Smooth muscle cell (in vitro differentiated cells): ENCODE measurements around the gene RDH13. TPM values are rescaled to one million over a fixed set of nuclear protein-coding genes. Genes with fewer than 3 reads are reported as not detected.
"Not testable (repeated sequence)": the region's sequence is repeated elsewhere in the genome, so short reads cannot be mapped to it uniquely, and the experiment has no call there.

Source experiments
- DNase-seq: peaks from one replicate; lab custom pipeline; 2025; ENCODE audit not compliant: unreplicated experiment; lab: John Stamatoyannopoulos, UW
- H2AFZ ChIP-seq: fragments of 200-600 bp; sonication (generic); 2 replicates; pipeline ENCODE4 v1.6.0; 2016; ENCODE audit warnings: antibody characterized with exemption, low read depth, mild to moderate bottlenecking
- H3F3A ChIP-seq: fragments of 200-600 bp; sonication (generic); 2 replicates; pipeline ENCODE4 v1.6.0; 2017; ENCODE audit warnings: antibody characterized with exemption, low read depth
- H3K27ac ChIP-seq: fragments of 200-600 bp; sonication (generic); 2 replicates; pipeline ENCODE4 v1.5.1; 2016; ENCODE audit warnings: low read depth, mild to moderate bottlenecking
- H3K27me3 ChIP-seq: fragments of 200-600 bp; sonication (generic); 2 replicates; pipeline ENCODE4 v1.6.1; 2016; ENCODE audit warnings: low read depth, mild to moderate bottlenecking
- H3K36me3 ChIP-seq: fragments of 200-600 bp; sonication (generic); 2 replicates; pipeline ENCODE4 v1.5.1; 2016; ENCODE audit warnings: low read depth
- H3K4me1 ChIP-seq: fragments of 200-600 bp; sonication (generic); 2 replicates; pipeline ENCODE4 v1.5.1; 2016; ENCODE audit warnings: low read depth
- H3K4me2 ChIP-seq: fragments of 200-600 bp; sonication (generic); 2 replicates; pipeline ENCODE4 v1.6.0; 2016; ENCODE audit warnings: mild to moderate bottlenecking
- H3K4me3 ChIP-seq: fragments of 200-600 bp; sonication (generic); 2 replicates; pipeline ENCODE4 v1.5.1; 2016; ENCODE audit warnings: mild to moderate bottlenecking
- H3K79me2 ChIP-seq: fragments of 200-600 bp; sonication (generic); 2 replicates; pipeline ENCODE4 v1.6.0; 2016; ENCODE audit warnings: low read depth, mild to moderate bottlenecking
- H3K9ac ChIP-seq: fragments of 200-600 bp; sonication (generic); 2 replicates; pipeline ENCODE4 v1.6.0; 2016; ENCODE audit warnings: low read depth
- H3K9me3 ChIP-seq: fragments of 200-600 bp; sonication (generic); replicated peaks from 2 replicates; pipeline ENCODE4 v1.5.1; 2016; ENCODE audit warnings: low read depth
- H4K20me1 ChIP-seq: fragments of 200-600 bp; sonication (generic); 2 replicates; pipeline ENCODE4 v1.6.0; 2016; ENCODE audit warnings: low read depth
- CTCF ChIP-seq: fragments of 200-600 bp; sonication (generic); IDR thresholded peaks from 2 replicates; pipeline ENCODE4 v1.5.1; 2017; ENCODE audit warnings: borderline replicate concordance, mild to moderate bottlenecking, antibody characterized with exemption; ENCODE audit not compliant: insufficient read depth, poor library complexity, severe bottlenecking
- WGBS: methylation state at CpG from one replicate; pipeline ENCODE4 v1.1.7; 2016; ENCODE audit warnings: low lambda C conversion rate; 5-methylcytosine and 5-hydroxymethylcytosine counted together
- polyA plus RNA-seq: library from polyadenylated mRNA; unstranded; fragments of >200 nt; fragmentation: Nextera tagmentation; extraction: Ambion mirVana; gene quantifications from 2 replicates; pipeline ENCODE4 v1.2.1, GENCODE V29; 2016
- total RNA-seq: library from RNA; depleted of rRNA; stranded (reverse); fragments of >200 nt; gene quantifications from 2 replicates; pipeline ENCODE4 v1.2.3, GENCODE V29; 2014

RDH13 gene
- total and polyA plus RNA-seq, 2 experiments from 2014 or later = 9.1 to 13.5 TPM

- H3K4me1 ChIP-seq = no peaks in the 10 kb centered on the region
- peaks cover 10% of the 10 kb centered on the region for H4K20me1 ChIP-seq
- no peaks in the 10 kb centered on the region for H3K9me3 ChIP-seq
- WGBS = 94% methylated on average over 30 of the region's 30 CpGs
- H3K4me3 ChIP-seq = no peak overlapping the region
- no peak overlapping the region for H3K4me2 ChIP-seq
- H2AFZ ChIP-seq = no peak overlapping the region
- H3K9ac ChIP-seq = no peak overlapping the region
- H3F3A ChIP-seq = no peaks in the 10 kb centered on the region
- no peaks in the 10 kb centered on the region for H3K27me3 ChIP-seq
- no peaks in the 10 kb centered on the region for H3K36me3 ChIP-seq
- H3K79me2 ChIP-seq = no peaks in the 10 kb centered on the region
- no peak for TF ChIP-seq CTCF
- DNase-seq = no peak
- H3K27ac ChIP-seq = no peak overlapping the region
Observed at GRCh38 chr19:55041627-55042343, 21.2 kb downstream of the RDH13 start.

- no peak for TF ChIP-seq CTCF
- 97% methylated on average over 10 of the region's 10 CpGs for WGBS
- H3F3A ChIP-seq = no peaks in the 10 kb centered on the region
Observed at GRCh38 chr19:55041244-55041626, 21.7 kb downstream of the RDH13 start.

GRCh38 chr19:55040654-55041053 is 22.3 kb downstream of the RDH13 start:
- not testable (repeated sequence) for H3K79me2 ChIP-seq, H3K4me2 ChIP-seq, H3K4me3 ChIP-seq, H3K27me3 ChIP-seq, DNase-seq, H2AFZ ChIP-seq, H4K20me1 ChIP-seq, H3K9me3 ChIP-seq, H3F3A ChIP-seq, H3K36me3 ChIP-seq, H3K4me1 ChIP-seq, H3K9ac ChIP-seq, H3K27ac ChIP-seq
- 89% methylated on average over 12 of the region's 12 CpGs for WGBS

More at GRCh38 chr19:55041244-55041626, 21.7 kb downstream of the RDH13 start:
- H2AFZ ChIP-seq = no peak overlapping the region
- peaks cover 10% of the 10 kb centered on the region for H4K20me1 ChIP-seq
- DNase-seq = no peak
- no peak overlapping the region for H3K4me3 ChIP-seq
- H3K9me3 ChIP-seq = no peaks in the 10 kb centered on the region
- no peaks in the 10 kb centered on the region for H3K27me3 ChIP-seq
- H3K4me2 ChIP-seq = no peak overlapping the region
- H3K27ac ChIP-seq = no peak overlapping the region
- H3K36me3 ChIP-seq = no peaks in the 10 kb centered on the region
- H3K9ac ChIP-seq = no peak overlapping the region
- H3K4me1 ChIP-seq = no peaks in the 10 kb centered on the region
- no peaks in the 10 kb centered on the region for H3K79me2 ChIP-seq

- H2AFZ ChIP-seq = not testable (repeated sequence)
- WGBS = 92% methylated on average over 6 of the region's 6 CpGs
Observed at GRCh38 chr19:55037603-55038002, 25.3 kb downstream of the RDH13 start.

More at GRCh38 chr19:55037603-55038002, 25.3 kb downstream of the RDH13 start:
- H3K27ac ChIP-seq = peak overlapping the region; percentile 47
- not testable (repeated sequence) for H3K4me2 ChIP-seq, H3K4me1 ChIP-seq, H3K9ac ChIP-seq, H3K79me2 ChIP-seq, H3K4me3 ChIP-seq, H3K27me3 ChIP-seq, DNase-seq, H3F3A ChIP-seq, H3K36me3 ChIP-seq, H3K9me3 ChIP-seq, H4K20me1 ChIP-seq
